NCI-H774 (cell line): ENCODE results near the gene SYT13.

Experiments
- DNase-seq: peaks from one replicate; lab custom pipeline; 2025; lab: John Stamatoyannopoulos, UW

SYT13 gene, protein sequence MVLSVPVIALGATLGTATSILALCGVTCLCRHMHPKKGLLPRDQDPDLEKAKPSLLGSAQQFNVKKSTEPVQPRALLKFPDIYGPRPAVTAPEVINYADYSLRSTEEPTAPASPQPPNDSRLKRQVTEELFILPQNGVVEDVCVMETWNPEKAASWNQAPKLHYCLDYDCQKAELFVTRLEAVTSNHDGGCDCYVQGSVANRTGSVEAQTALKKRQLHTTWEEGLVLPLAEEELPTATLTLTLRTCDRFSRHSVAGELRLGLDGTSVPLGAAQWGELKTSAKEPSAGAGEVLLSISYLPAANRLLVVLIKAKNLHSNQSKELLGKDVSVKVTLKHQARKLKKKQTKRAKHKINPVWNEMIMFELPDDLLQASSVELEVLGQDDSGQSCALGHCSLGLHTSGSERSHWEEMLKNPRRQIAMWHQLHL

GRCh38 chr11:45285930-45286632 lies at the start of gene SYT13:
TSS of gene SYT13 (minus strand) at chr11:45286341. CDS start at chr11:45286207, 134 bp downstream.
- peak; percentile 75 for DNase-seq

- no peak for DNase-seq
These were observed 49.3 kb upstream of the SYT13 start for GRCh38 chr11:45335434-45335833.

DNA sequence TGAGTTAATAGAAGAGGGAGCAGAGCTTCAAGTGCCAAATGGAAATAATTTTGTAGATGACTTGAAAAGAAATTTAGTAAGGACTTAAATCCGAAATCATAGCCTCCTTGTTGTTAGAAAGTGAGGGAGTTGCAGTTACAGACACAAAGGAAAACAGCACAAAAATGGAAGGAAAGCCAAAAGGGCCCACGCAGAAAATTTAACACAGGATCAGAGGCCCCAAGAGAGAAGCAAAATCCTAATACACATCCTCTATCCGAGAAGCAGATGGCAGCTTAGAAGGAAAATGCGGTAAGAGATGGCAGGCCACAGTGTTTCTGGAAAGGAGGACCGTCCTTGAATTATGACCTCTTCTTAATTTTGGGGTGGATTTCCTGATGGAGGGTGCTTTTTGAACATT lies 48.7 kb upstream of the SYT13 start:
- DNase-seq, result no peak

DNA sequence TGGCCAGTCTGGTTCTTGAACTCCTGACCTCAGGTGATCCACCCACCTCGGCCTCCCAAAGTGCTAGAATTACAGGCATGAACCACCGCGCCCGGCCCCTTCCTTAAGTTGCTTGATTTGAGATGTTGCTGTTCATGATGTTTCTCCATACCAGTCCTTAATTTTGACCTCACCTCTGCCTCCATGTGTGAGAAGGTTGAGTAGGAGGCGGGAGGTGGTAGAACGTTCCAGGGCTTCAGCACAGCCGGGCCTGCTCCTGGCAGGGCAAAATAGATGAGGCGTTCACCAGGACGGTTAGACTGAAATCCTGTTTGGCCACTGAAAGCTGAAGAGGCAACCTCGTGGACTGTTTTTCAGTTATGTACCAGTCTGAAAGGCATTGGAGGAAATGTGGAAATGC lies 48.3 kb upstream of the SYT13 start:
- no peak for DNase-seq

DNA sequence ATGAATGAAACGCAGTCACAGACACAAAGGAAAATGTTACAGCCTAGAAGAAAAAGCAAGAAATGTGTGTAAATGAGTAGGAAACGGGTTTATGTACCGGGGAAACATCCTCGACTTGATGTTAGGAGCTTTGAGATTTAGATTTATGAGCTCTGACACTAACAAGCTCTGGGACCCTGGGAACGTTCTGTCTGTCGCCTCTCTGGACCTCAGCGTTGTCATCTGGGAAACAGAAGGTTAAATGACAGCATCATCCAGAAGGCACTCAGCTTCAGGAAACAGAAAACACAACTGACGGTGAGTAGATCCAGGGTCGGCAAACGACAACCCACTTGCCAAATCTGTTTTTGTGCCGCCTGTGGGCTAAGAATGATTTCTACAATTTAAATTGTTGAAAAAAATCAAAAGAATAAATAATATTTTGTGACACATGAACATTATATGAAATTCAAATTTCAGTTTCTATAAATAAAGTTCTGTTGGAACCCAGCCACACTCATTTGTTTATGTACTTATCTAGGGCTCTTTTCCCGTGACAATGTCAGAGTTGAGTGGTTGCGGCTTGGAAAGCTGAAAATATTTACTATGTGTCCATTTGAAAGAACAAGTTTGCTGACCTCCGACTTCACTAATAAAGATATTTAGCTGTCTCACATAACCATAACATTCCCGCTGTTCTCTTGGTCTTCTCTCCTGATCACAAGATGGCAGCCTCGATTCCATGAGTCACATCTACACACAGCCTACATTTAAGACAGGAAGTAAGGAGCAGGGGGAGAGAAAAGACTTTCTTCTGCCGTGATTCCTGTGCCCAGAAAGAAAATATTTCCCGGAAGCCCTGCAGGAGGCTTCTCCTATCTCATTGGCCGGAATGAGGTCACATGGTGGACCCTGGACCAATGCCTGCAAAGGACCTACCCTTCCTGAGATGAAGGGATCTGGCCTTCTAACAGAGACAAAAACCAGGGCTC lies 47.1 kb upstream of the SYT13 start:
- DNase-seq, result peak; percentile 50

DNA sequence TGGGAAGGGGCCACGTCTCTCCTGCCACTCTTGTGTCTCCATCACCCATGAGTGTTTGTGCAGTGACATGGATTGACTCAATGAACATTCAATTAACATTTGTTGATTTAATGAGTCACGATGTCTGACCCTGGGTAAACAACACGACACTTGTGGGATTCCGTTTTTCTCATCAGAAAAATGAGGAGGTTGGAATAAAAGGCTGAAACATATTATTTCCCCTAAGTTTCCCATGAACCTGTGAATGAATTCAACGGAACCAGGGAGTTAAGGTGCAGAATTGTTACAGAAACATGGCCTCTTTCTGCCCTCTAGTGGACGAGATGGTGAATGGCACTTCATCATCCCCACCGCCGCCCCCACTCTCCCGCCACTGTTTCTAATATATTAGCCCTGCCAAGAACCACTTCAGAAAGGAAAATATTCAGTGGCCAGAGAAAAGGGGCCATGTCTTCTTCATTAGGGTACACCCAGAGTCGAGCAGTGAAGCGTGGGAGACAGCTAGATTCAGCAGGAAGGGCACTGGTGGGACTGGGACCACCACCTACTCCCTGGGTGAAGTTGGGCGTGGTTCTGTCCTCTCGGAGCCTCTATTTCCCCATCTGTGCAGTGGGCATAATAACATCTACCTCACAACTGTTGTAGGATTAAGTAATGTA lies 46.3 kb upstream of the SYT13 start:
- peak; percentile 63 for DNase-seq

- DNase-seq, result no peak
These were observed 45.7 kb upstream of the SYT13 start for GRCh38 chr11:45331839-45332238.

DNA sequence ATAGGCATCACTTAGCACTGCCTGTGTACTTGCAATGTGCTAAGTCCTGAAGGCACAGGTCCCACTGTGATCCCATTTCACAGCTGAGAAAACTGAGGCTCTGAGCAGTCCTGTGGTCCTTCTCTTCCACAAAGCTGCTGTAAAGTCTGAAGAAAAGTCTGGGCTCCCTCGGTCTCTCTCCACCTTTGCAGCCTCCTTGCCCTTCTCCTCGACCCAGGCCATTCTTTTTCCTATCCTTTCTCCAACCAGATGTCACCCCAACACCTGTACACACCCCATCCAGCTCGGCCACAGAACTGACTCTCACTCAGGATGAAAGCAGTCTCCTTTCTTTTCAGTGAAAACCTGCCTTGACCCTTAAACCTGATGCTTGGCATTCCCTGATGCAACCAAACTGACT lies 42.6 kb upstream of the SYT13 start:
- no peak for DNase-seq

- no peak for DNase-seq
These were observed 38.3 kb upstream of the SYT13 start for GRCh38 chr11:45324459-45324858.

DNA sequence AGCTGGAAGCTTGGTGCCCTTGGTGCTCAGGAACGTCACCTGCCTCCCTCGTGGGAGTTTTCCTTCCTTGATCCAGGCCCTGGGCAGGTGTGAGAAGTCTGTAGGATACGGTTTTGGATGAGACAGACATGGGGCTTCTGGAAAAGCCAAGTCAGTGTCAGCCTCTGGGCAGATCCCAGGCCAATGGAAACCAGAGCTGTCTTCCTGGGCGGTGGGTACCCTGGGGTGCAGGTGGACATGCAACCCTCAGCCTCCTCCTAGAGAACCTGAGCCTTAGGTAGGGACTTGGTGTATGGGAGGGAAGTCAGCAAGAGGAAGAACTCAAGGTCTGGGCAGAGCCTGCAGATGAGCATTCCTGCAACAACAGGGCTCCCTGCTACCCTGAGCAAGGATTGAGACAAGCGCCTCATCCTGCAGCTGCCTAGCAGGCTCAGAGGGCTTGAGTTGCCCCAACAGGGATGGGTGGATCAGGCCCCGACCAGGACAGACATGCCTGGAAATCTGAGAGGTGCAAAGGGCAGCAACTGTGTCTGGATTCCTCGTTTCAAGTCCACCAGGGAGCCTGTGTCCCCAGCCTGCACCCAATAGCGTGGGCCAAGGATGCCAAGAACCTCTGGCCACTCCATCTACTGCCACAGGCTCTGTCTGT lies 37.6 kb upstream of the SYT13 start:
- no peak for DNase-seq

DNA sequence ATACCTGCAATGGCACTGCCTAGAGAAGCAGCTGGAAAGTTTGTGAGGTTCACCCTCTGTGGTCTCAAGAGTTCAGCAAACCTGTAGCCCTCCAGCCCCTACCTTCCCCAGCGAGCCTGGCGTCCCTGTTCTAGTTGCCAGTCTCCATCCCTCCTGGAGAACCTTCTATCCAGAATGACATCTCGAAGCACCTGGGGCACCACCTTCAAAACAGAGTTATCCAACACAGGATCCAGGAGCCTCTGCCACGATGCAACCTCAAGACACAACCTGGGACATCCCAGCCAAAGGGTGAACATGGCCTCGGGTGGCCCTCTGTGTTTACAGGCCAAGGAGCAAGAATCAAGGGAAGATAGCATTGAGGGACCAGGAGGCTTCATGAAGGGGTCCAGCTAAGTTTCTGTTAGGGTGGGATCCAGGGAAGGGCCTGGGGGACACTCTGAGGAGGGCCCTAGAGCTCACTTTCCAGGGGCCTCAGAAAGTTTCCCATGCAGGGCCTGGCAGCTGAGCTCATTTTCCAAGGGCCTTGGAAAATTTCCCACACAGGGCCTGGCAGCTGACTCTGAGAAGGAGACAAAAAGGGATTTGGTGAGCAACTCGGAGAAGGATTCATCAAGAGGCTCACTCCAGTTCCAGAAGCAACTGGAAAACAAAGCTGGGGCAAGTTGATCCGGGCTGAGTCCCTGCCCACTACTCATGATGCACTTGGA lies 36.9 kb upstream of the SYT13 start:
- no peak for DNase-seq

- no peak for DNase-seq
These were observed 36.1 kb upstream of the SYT13 start for GRCh38 chr11:45322111-45322705.

GRCh38 chr11:45321669-45322068 lies 35.5 kb upstream of the SYT13 start:
- DNase-seq, result no peak

DNA sequence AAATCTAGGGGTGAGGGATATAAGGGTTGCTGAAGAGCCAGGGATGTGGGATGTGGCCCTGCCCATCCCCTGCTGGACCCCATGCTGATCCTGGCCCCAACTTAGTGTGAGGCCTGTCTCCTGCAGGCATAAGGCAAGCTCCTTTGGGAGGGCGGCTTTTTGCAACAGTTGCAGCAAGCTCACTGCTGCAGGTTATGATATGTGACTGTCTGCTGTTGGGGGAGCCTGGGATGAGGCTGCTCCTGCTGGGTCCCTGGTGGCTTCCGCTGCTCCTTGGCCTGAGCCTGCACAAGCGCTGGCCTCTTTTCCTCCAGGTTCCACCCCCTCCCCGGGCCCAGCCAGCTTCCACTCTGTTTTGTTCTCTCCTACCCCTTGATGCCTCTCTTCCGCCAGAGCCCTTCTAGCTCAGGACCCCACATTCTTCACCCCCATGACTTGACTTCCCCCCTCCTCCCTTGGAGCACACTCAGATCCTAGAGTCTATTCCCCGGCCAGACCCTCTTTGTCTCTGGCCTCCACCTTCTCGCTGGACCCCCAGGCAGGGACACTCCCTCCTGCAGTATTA lies 35.0 kb upstream of the SYT13 start:
- DNase-seq, result no peak

GRCh38 chr11:45320371-45320770 lies 34.2 kb upstream of the SYT13 start:
- no peak for DNase-seq

GRCh38 chr11:45319077-45319476 lies 32.9 kb upstream of the SYT13 start:
- DNase-seq, result no peak

DNA sequence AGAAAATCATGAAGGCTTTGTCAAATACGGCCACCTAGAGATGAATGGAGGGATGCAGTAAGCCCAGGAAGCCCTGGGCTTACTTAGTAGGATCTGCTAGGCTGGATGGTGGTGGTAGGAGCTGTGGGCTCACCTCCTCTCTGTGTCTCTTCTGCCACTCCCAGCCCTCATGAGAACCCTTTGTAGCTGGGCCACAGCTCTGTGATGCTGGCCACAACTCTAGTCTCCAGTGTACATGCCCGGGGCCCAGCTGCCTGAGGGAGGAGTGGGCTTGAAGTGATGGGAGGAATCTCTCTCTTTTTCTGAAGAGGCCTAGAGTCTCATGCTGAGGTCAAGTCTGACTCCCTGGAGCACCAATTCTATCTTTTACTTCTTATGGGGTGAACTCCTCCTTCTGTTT lies 32.4 kb upstream of the SYT13 start:
- DNase-seq, result no peak

GRCh38 chr11:45316258-45316657 lies 30.1 kb upstream of the SYT13 start:
- DNase-seq, result no peak

DNA sequence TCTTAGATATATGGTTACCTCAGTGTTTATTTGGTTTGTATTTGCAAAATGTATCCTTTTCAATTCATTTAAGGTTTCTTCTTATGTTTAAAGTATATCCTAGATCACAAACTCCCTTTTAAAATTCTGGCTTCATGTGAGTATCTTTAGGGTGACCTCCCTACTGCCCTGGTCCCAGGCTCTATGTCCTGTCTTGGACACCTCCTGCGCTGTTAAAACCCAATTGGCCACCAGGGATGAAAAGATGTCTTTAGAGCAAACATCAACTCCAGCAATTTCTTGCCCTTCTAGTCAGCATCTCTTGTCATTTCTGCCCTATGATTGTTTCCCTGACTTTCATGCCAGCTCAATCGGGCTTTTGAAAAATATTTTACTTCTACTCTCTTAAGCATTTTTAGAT lies 28.8 kb upstream of the SYT13 start:
- DNase-seq, result no peak
